ENCODE results near the gene WHAMM. TPM values are rescaled to one million over a fixed set of nuclear protein-coding genes. Genes with fewer than 3 reads are reported as not detected.

The WHAMM gene
- total RNA-seq, 2 experiments from 2014 or later, result 13.8 to 14.5 TPM

DNA sequence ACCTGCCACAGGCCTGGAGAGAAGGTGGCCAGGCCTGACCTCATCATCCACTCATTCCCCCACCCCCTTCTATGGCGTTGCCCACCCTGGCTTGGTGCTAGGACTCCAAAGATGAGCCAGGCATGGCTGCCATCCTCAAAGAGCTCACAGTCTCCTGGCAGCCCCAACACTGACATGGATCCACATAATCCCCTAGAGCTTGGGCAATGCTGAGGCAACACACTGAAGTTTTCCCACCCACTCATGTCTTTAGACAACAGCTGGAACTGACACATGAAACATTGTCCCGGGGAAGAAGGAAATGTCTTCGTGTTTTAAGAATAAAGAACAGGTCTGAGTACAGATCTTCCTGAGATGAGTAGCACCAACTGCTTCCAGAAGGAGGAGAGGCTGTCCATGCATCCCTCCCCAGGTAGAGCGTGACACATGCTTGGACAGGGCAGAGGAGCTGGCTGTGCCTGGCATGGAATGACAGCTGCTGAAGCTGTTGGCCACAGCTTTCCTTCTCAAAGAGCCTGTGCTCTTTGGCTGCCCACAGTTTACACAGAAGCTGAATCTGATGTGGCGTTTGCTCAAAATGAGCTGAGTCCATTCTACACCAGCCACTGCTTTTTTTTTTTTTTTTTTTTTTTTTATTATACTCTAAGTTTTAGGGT lies 73.0 kb downstream of the WHAMM start:
- Mint-ChIP-seq H3K4me1 (no peaks in the 10 kb centered on the region), H3K36me3 (ENCODE audit: low read depth) (no peaks in the 10 kb centered on the region), H3K27me3 (peaks cover 3% of the 10 kb centered on the region), H3K4me3 (no peak overlapping the region), H3K27ac (no peak overlapping the region), H3K9me3 (no peaks in the 10 kb centered on the region)
- no peak for DNase-seq
- POLR2A ChIA-PET, result no interaction called here
- CTCF ChIA-PET, result no interaction called here

Other genes starting within 250 kb of the WHAMM start
- not detected for gene CPEB1, start 162.3 kb upstream of the WHAMM start, total RNA-seq
- gene AP3B2, start 99.8 kb upstream of the WHAMM start, total RNA-seq, result under 1 TPM in 1 of 2 experiments, not detected in 1; 0.08 TPM
- gene FSD2, start 3.6 kb upstream of the WHAMM start, total RNA-seq, result not detected
- 10 to 100 TPM in 1 of 2 experiments, 1 to 10 TPM in 1; 7.9 to 10.3 TPM for gene HOMER2, start 143.1 kb downstream of the WHAMM start, total RNA-seq
- 10 to 100 TPM; 23.7 to 26.5 TPM for gene RAMAC, start 176.6 kb downstream of the WHAMM start, total RNA-seq
- gene C15orf40, start 202.0 kb downstream of the WHAMM start, total RNA-seq, result 10 to 100 TPM; 21.5 to 24.5 TPM